ENCODE measurements around the gene CPSF4.

Gene CPSF4

GRCh38 chr7:99396418-99397296 is 42.1 kb upstream of the CPSF4 start:
- no peaks in the 10 kb centered on the region for H3K27me3 ChIP-seq (ENCODE audit: control insufficient read depth, insufficient read depth, low read length)
- H3K79me2 ChIP-seq, result no peaks in the 10 kb centered on the region
- H3K4me1 ChIP-seq, result peaks cover 5% of the 10 kb centered on the region
- H3K9me3 ChIP-seq (ENCODE audit: control insufficient read depth, low read length), result no peaks in the 10 kb centered on the region
- TF ChIP-seq CTCF (IDR thresholded peaks at IDR 0.05), result no peak
- H3K27ac ChIP-seq, result no peak overlapping the region
- H2AFZ ChIP-seq, result no peak overlapping the region
- H3K9ac ChIP-seq, result no peak overlapping the region
- H3K36me3 ChIP-seq (ENCODE audit: control insufficient read depth, insufficient read depth, low read length), result no peaks in the 10 kb centered on the region
- no peak overlapping the region for H3K4me2 ChIP-seq (ENCODE audit: low read length)
- no peak overlapping the region for H3K4me3 ChIP-seq (ENCODE audit: low read depth, low read length)

GRCh38 chr7:99397297-99397983 is 41.3 kb upstream of the CPSF4 start:
- Histone ChIP-seq H3K27me3 (ENCODE audit: control insufficient read depth, insufficient read depth, low read length) (no peaks in the 10 kb centered on the region), H2AFZ (no peak overlapping the region), H3K27ac (no peak overlapping the region), H3K4me1 (peaks cover 2% of the 10 kb centered on the region), H3K9ac (no peak overlapping the region), H3K79me2 (no peaks in the 10 kb centered on the region), H3K36me3 (ENCODE audit: control insufficient read depth, insufficient read depth, low read length) (no peaks in the 10 kb centered on the region), H3K9me3 (ENCODE audit: control insufficient read depth, low read length) (no peaks in the 10 kb centered on the region), H3K4me3 (ENCODE audit: low read depth, low read length) (no peak overlapping the region), H3K4me2 (ENCODE audit: low read length) (no peak overlapping the region)
- TF ChIP-seq CTCF (IDR thresholded peaks at IDR 0.05), result no peak

GRCh38 chr7:99398891-99399445 is 39.8 kb upstream of the CPSF4 start:
- no peaks in the 10 kb centered on the region for H3K27me3 ChIP-seq (ENCODE audit: control insufficient read depth, insufficient read depth, low read length)
- no peak overlapping the region for H3K4me3 ChIP-seq (ENCODE audit: low read depth, low read length)
- no peak overlapping the region for H2AFZ ChIP-seq
- H3K79me2 ChIP-seq, result no peaks in the 10 kb centered on the region
- H3K4me1 ChIP-seq, result no peaks in the 10 kb centered on the region
- H3K4me2 ChIP-seq (ENCODE audit: low read length), result no peak overlapping the region
- TF ChIP-seq CTCF (IDR thresholded peaks at IDR 0.05), result no peak
- H3K36me3 ChIP-seq (ENCODE audit: control insufficient read depth, insufficient read depth, low read length), result no peaks in the 10 kb centered on the region
- H3K27ac ChIP-seq, result no peak overlapping the region
- no peaks in the 10 kb centered on the region for H3K9me3 ChIP-seq (ENCODE audit: control insufficient read depth, low read length)
- no peak overlapping the region for H3K9ac ChIP-seq

GRCh38 chr7:99399597-99399996 is 39.1 kb upstream of the CPSF4 start:
- H3K4me3 ChIP-seq (ENCODE audit: low read depth, low read length), result no peak overlapping the region
- H3K4me1 ChIP-seq, result no peaks in the 10 kb centered on the region
- no peaks in the 10 kb centered on the region for H3K9me3 ChIP-seq (ENCODE audit: control insufficient read depth, low read length)
- no peak for TF ChIP-seq CTCF (IDR thresholded peaks at IDR 0.05)
- no peaks in the 10 kb centered on the region for H3K36me3 ChIP-seq (ENCODE audit: control insufficient read depth, insufficient read depth, low read length)
- H2AFZ ChIP-seq, result no peak overlapping the region
- no peak overlapping the region for H3K9ac ChIP-seq
- H3K4me2 ChIP-seq (ENCODE audit: low read length), result no peak overlapping the region
- H3K27me3 ChIP-seq (ENCODE audit: control insufficient read depth, insufficient read depth, low read length), result no peaks in the 10 kb centered on the region
- no peaks in the 10 kb centered on the region for H3K79me2 ChIP-seq
- no peak overlapping the region for H3K27ac ChIP-seq

All from parathyroid adenoma (tissue), 2 donors.